Natural killer cell (primary cell): ENCODE data around the gene CCDC102A. TPM values are rescaled to one million over a fixed set of nuclear protein-coding genes. Genes with fewer than 3 reads are reported as not detected.
A peak's percentile ranks its signal among the peaks of the same experiment; 100 is the strongest.

Experiments used
- ATAC-seq, 3 donors: fragments of 150-1000 bp in 2 of 3; fragments of 200-7000 bp in 1 of 3; cut with Tn5 transposase; 1 replicate in 1 of 3; 2 replicates in 2 of 3; pipeline ENCODE4 v1.10.0; 2021; ENCODE audit warnings: mild to moderate bottlenecking in 2 of 3, moderate library complexity in 2 of 3
- DNase-seq, 2 donors: peaks; one replicate each; pipeline versions ENCODE4 v3.0.0 to v3.0.0-alpha.2; 2013 to 2021; ENCODE audit warnings: mixed read lengths in 1 of 2
- H3K27ac ChIP-seq: one replicate; pipeline ENCODE4 v1.5.1; 2013; ENCODE audit warnings: mild to moderate bottlenecking, low read length
- H3K27me3 ChIP-seq: one replicate; pipeline ENCODE4 v1.6.1; 2013; ENCODE audit warnings: low read length; ENCODE audit not compliant: control insufficient read depth, insufficient read depth
- H3K36me3 ChIP-seq: one replicate; pipeline ENCODE4 v1.6.1; 2013; ENCODE audit warnings: low read length; ENCODE audit not compliant: control insufficient read depth, insufficient read depth
- H3K4me1 ChIP-seq: one replicate; pipeline ENCODE4 v1.6.1; 2013; ENCODE audit warnings: low read length; ENCODE audit not compliant: control insufficient read depth, insufficient read depth
- H3K4me3 ChIP-seq: one replicate; pipeline ENCODE4 v1.5.1; 2013; ENCODE audit warnings: low read length
- H3K9me3 ChIP-seq: one replicate; pipeline ENCODE4 v1.6.1; 2013; ENCODE audit warnings: low read length; ENCODE audit not compliant: control insufficient read depth, insufficient read depth
- H3K27ac Mint-ChIP-seq, 2 donors: one replicate each; pipeline ENCODE4 v1.8.0; 2022; ENCODE audit warnings: mild to moderate bottlenecking in 2 of 2, mixed read lengths in 2 of 2, moderate library complexity in 1 of 2
- H3K27me3 Mint-ChIP-seq, 2 donors: one replicate each; pipeline ENCODE4 v1.8.0; 2022; ENCODE audit warnings: low read depth in 2 of 2, mixed read lengths in 2 of 2
- H3K36me3 Mint-ChIP-seq: one replicate; pipeline ENCODE4 v1.8.0; 2022; ENCODE audit warnings: mixed read lengths
- H3K4me1 Mint-ChIP-seq, 2 donors: one replicate each; pipeline ENCODE4 v1.8.0; 2022; ENCODE audit warnings: mixed read lengths in 2 of 2
- H3K4me3 Mint-ChIP-seq: one replicate; pipeline ENCODE4 v1.8.0; 2022; ENCODE audit warnings: mild to moderate bottlenecking, moderate library complexity, mixed read lengths
- H3K9me3 Mint-ChIP-seq, 2 donors: one replicate each; pipeline ENCODE4 v1.8.0; 2022; ENCODE audit warnings: mixed read lengths in 2 of 2
- CTCF ChIP-seq: fragments of 200-600 bp; IDR thresholded peaks from one replicate; pipeline ENCODE4 v1.8.0; 2022; ENCODE audit warnings: antibody characterized with exemption
- WGBS: methylation state at CpG from one replicate; pipeline ENCODE4 v1.1.7; 2013; ENCODE audit warnings: missing lambda C conversion rate; ENCODE audit not compliant: insufficient coverage; 5-methylcytosine and 5-hydroxymethylcytosine counted together
- intact Hi-C: fragments of 100-400 bp; cut with micrococcal nuclease; formaldehyde crosslinking; loops from one replicate; pipeline ENCODE4 v1.14.2; 2022
- total RNA-seq, 4 donors: library from RNA; stranded (reverse); fragments of 120-200 nt in 1 of 4; gene quantifications; one replicate each; pipeline versions ENCODE4 v1.2.3 to v1.2.4, GENCODE V29; 2013 to 2022

Gene CCDC102A
- total RNA-seq, 3 donors from 2014 or later (not counting 1 experiment from before 2014, with no cell fraction given) = 15.5 to 24.4 (median 17.1) TPM

- peaks cover 21 to 25% of the 10 kb centered on the region in 2 donors for H3K4me1 Mint-ChIP-seq
- H3K4me1 ChIP-seq = peaks cover 18% of the 10 kb centered on the region
- H3K27me3 ChIP-seq = no peaks in the 10 kb centered on the region
- no peaks in the 10 kb centered on the region for H3K9me3 ChIP-seq
- no peak overlapping the region for H3K27ac ChIP-seq
- no peaks in the 10 kb centered on the region for H3K9me3 Mint-ChIP-seq
- no peak overlapping the region for H3K4me3 ChIP-seq
- peak overlapping the region in 1 of 2 donors; percentile 57 for H3K27ac Mint-ChIP-seq
- no peak overlapping the region for H3K4me3 Mint-ChIP-seq
- no peaks in the 10 kb centered on the region for H3K27me3 Mint-ChIP-seq
- intact Hi-C loops = loop anchor here (1.0 to 5.0 kb wide), 3 partner anchors 43 to 220 kb away; no protein-coding TSS in a partner anchor
- H3K36me3 Mint-ChIP-seq = no peaks in the 10 kb centered on the region
- peak; percentile 94 for TF ChIP-seq CTCF
- ATAC-seq (peak; percentile 79 to 99 (median 95)), DNase-seq (peak; percentile 79 to 89)
- peaks cover 35% of the 10 kb centered on the region for H3K36me3 ChIP-seq
- 32% methylated on average over 10 of the region's 10 CpGs for WGBS
Observed at GRCh38 chr16:57519796-57520360, 16.5 kb downstream of the CCDC102A start.

GRCh38 chr16:57518922-57519321, 17.4 kb downstream of the CCDC102A start:
- Histone ChIP-seq H3K4me3 (no peak overlapping the region), H3K27ac (no peak overlapping the region), H3K27me3 (no peaks in the 10 kb centered on the region), H3K4me1 (peaks cover 18% of the 10 kb centered on the region), H3K9me3 (no peaks in the 10 kb centered on the region), H3K36me3 (peaks cover 43% of the 10 kb centered on the region)
- Mint-ChIP-seq H3K4me3 (no peak overlapping the region), H3K4me1 (peaks cover 21 to 25% of the 10 kb centered on the region in 2 donors), H3K27me3 (no peaks in the 10 kb centered on the region), H3K27ac (no peak overlapping the region), H3K9me3 (no peaks in the 10 kb centered on the region), H3K36me3 (no peaks in the 10 kb centered on the region)
- TF ChIP-seq CTCF = no peak
- intact Hi-C loops = loop anchor here (1.0 to 5.0 kb wide), 3 partner anchors 42 to 219 kb away; no protein-coding TSS in a partner anchor
- 95% methylated on average over 6 of the region's 6 CpGs for WGBS
- ATAC-seq (no peak), DNase-seq (no peak)

- ATAC-seq = no peak
- Histone ChIP-seq H3K9me3 (no peaks in the 10 kb centered on the region), H3K27ac (no peak overlapping the region), H3K4me3 (no peak overlapping the region), H3K4me1 (peaks cover 17% of the 10 kb centered on the region), H3K27me3 (no peaks in the 10 kb centered on the region), H3K36me3 (peaks cover 46% of the 10 kb centered on the region)
- DNase-seq = no peak
- TF ChIP-seq CTCF = no peak
- intact Hi-C loops = loop anchor here (2.0 to 5.0 kb wide), 2 partner anchors 41 to 100 kb away; no protein-coding TSS in a partner anchor
- no peak overlapping the region for H3K4me3 Mint-ChIP-seq
- H3K27me3 Mint-ChIP-seq = no peaks in the 10 kb centered on the region
- H3K4me1 Mint-ChIP-seq = peaks cover 21 to 25% of the 10 kb centered on the region in 2 donors
- no peaks in the 10 kb centered on the region for H3K9me3 Mint-ChIP-seq
- H3K27ac Mint-ChIP-seq = no peak overlapping the region
- WGBS = 98% methylated on average over 13 of the region's 13 CpGs
- no peaks in the 10 kb centered on the region for H3K36me3 Mint-ChIP-seq
Observed at GRCh38 chr16:57518520-57518919, 17.9 kb downstream of the CCDC102A start.
